Cardiac fibroblast (primary cell): ENCODE measurements around the gene SYDE2.

ENCODE experiments used
- DNase-seq, 2 donors: peaks; one replicate each; pipeline versions ENCODE4 v3.0.0 to v3.0.0-alpha.2; 2010; ENCODE audit warnings: low read depth in 2 of 2
- H3K4me3 ChIP-seq, 2 donors: replicated peaks in 1 of 2; 1 replicate in 1 of 2; 2 replicates in 1 of 2; pipeline ENCODE4 v1.5.1; 2011; ENCODE audit warnings: low read depth in 2 of 2, low read length in 2 of 2, mild to moderate bottlenecking in 2 of 2, moderate library complexity in 1 of 2
- CTCF ChIP-seq: IDR thresholded peaks from one replicate; pipeline ENCODE4 v1.5.1; 2011; ENCODE audit warnings: low read depth, mild to moderate bottlenecking, low read length, inconsistent platforms

Gene SYDE2

GRCh38 chr1:85216697-85217096, 15.9 kb upstream of the SYDE2 start:
- H3K4me3 ChIP-seq = no peak overlapping the region
- no peak for TF ChIP-seq CTCF
- no peak for DNase-seq

GRCh38 chr1:85214654-85215053, 13.8 kb upstream of the SYDE2 start:
- no peak for DNase-seq
- no peak for TF ChIP-seq CTCF
- no peak overlapping the region for H3K4me3 ChIP-seq

- no peak for TF ChIP-seq CTCF
- H3K4me3 ChIP-seq = no peak overlapping the region
- DNase-seq = no peak
Observed at GRCh38 chr1:85208488-85208887, 7.7 kb upstream of the SYDE2 start.

GRCh38 chr1:85203573-85204171, 2.9 kb upstream of the SYDE2 start:
- H3K4me3 ChIP-seq = no peak overlapping the region
- TF ChIP-seq CTCF = no peak
- DNase-seq = peak in 1 of 2 donors; percentile 16

- no peak for DNase-seq
- H3K4me3 ChIP-seq = no peak overlapping the region
- no peak for TF ChIP-seq CTCF
Observed at GRCh38 chr1:85202864-85203255, 2.0 kb upstream of the SYDE2 start.

GRCh38 chr1:85202092-85202863, 1.5 kb upstream of the SYDE2 start:
- H3K4me3 ChIP-seq = peak overlapping the region; percentile 71 to 75
- TF ChIP-seq CTCF = no peak
- DNase-seq = peak in 1 of 2 donors; percentile 6
